H54 (cell line): ENCODE data around the gene CPT1C.
A peak's percentile ranks its signal among the peaks of the same experiment; 100 is the strongest.

Experiments
- DNase-seq: peaks from one replicate; pipeline ENCODE4 v3.0.0; 2011; ENCODE audit warnings: low spot score, mixed read lengths; ENCODE audit not compliant: insufficient read length
- FAIRE-seq: peaks from 3 replicates; lab custom pipeline; 2011; peaks lifted over from hg19 to GRCh38; lab: Jason Lieb, UNC
- POLR2A ChIP-seq: IDR thresholded peaks from 2 replicates; pipeline ENCODE4 v1.6.1; 2011; ENCODE audit warnings: low read depth, mild to moderate bottlenecking, low read length

Gene CPT1C

GRCh38 chr19:49666120-49666444 is 24.8 kb upstream of the CPT1C start:
- no peak for FAIRE-seq
- TF ChIP-seq POLR2A, result no peak
- DNase-seq, result no peak

GRCh38 chr19:49667473-49667872 is 23.4 kb upstream of the CPT1C start:
- TF ChIP-seq POLR2A, result no peak
- no peak for FAIRE-seq
- DNase-seq, result no peak

- no peak for TF ChIP-seq POLR2A
- FAIRE-seq, result no peak
- no peak for DNase-seq
These were observed 21.4 kb upstream of the CPT1C start for GRCh38 chr19:49669516-49669915.

- no peak for TF ChIP-seq POLR2A
- peak; percentile 82 for DNase-seq
- FAIRE-seq, result no peak
These were observed 18.6 kb upstream of the CPT1C start for GRCh38 chr19:49672131-49672919.

- TF ChIP-seq POLR2A, result peak; percentile 72
- FAIRE-seq (no peak), DNase-seq (peak; percentile 98)
These were observed 14.7 kb upstream of the CPT1C start for GRCh38 chr19:49676136-49676783.

- DNase-seq, result peak; percentile 98
- peak; percentile 91 for FAIRE-seq
- TF ChIP-seq POLR2A, result no peak
These were observed 14.1 kb upstream of the CPT1C start for GRCh38 chr19:49676784-49677230.

GRCh38 chr19:49677231-49677900 is 13.6 kb upstream of the CPT1C start, which contains the start of gene PRMT1:
PRMT1 (plus strand) TSS chr19:49677271; CDS start chr19:49677281, 10 bp downstream.
- no peak for FAIRE-seq
- DNase-seq, result no peak
- peak; percentile 85 for TF ChIP-seq POLR2A

- TF ChIP-seq POLR2A, result no peak
- DNase-seq (peak; percentile 75), FAIRE-seq (no peak)
These were observed 12.8 kb upstream of the CPT1C start for GRCh38 chr19:49677901-49678674.

- TF ChIP-seq POLR2A, result no peak
- no peak for DNase-seq
- no peak for FAIRE-seq
These were observed 11.7 kb upstream of the CPT1C start for GRCh38 chr19:49678985-49679770.

GRCh38 chr19:49679771-49680413 is 11.0 kb upstream of the CPT1C start:
- no peak for TF ChIP-seq POLR2A
- FAIRE-seq (no peak), DNase-seq (no peak)

GRCh38 chr19:49680421-49681351 is 10.2 kb upstream of the CPT1C start:
- DNase-seq, result peak; percentile 96
- no peak for TF ChIP-seq POLR2A
- FAIRE-seq, result no peak
